AG04449 (cell line): ENCODE measurements around the gene PLK2.

Experiments used
- CTCF ChIA-PET: fragments of 350-600 bp; formaldehyde crosslinking; extraction: SDS; loops from one replicate; lab custom pipeline; 2021; ENCODE audit warnings: antibody characterized with exemption; lab: Yijun Ruan, JAX
- POLR2A ChIA-PET: fragments of 400-600, 350-600 bp; formaldehyde crosslinking; extraction: SDS; loops from one replicate; lab custom pipeline; 2020; ENCODE audit warnings: antibody characterized with exemption, inconsistent platforms; lab: Yijun Ruan, JAX
- DNase-seq: peaks from one replicate; pipeline ENCODE4 v3.0.0-alpha.2; 2010; ENCODE audit warnings: low read depth, low spot score
- H3K4me3 ChIP-seq: 2 replicates; pipeline ENCODE4 v1.5.1; 2011; ENCODE audit warnings: low read depth, mild to moderate bottlenecking, control low read depth, low read length
- TF ChIP-seq, protein P1 (sequence below): IDR thresholded peaks from one replicate; pipeline ENCODE4 v1.5.1; 2011; ENCODE audit warnings: mild to moderate bottlenecking, moderate library complexity, low read length, control low read depth, inconsistent platforms; ENCODE audit not compliant: insufficient read depth; ENCODE audit errors: missing control alignments

PLK2 gene

GRCh38 chr5:58482536-58482935 is 22.6 kb upstream of the PLK2 start:
- ChIA-PET POLR2A (no interaction called here), CTCF (no interaction called here)
- H3K4me3 ChIP-seq = no peak overlapping the region
- TF ChIP-seq, protein P1, sequence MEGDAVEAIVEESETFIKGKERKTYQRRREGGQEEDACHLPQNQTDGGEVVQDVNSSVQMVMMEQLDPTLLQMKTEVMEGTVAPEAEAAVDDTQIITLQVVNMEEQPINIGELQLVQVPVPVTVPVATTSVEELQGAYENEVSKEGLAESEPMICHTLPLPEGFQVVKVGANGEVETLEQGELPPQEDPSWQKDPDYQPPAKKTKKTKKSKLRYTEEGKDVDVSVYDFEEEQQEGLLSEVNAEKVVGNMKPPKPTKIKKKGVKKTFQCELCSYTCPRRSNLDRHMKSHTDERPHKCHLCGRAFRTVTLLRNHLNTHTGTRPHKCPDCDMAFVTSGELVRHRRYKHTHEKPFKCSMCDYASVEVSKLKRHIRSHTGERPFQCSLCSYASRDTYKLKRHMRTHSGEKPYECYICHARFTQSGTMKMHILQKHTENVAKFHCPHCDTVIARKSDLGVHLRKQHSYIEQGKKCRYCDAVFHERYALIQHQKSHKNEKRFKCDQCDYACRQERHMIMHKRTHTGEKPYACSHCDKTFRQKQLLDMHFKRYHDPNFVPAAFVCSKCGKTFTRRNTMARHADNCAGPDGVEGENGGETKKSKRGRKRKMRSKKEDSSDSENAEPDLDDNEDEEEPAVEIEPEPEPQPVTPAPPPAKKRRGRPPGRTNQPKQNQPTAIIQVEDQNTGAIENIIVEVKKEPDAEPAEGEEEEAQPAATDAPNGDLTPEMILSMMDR = no peak
- no peak for DNase-seq

GRCh38 chr5:58481828-58482227 is 21.9 kb upstream of the PLK2 start:
- ChIA-PET POLR2A (no interaction called here), CTCF (no interaction called here)
- TF ChIP-seq, protein P1 = no peak
- no peak overlapping the region for H3K4me3 ChIP-seq
- no peak for DNase-seq

DNA sequence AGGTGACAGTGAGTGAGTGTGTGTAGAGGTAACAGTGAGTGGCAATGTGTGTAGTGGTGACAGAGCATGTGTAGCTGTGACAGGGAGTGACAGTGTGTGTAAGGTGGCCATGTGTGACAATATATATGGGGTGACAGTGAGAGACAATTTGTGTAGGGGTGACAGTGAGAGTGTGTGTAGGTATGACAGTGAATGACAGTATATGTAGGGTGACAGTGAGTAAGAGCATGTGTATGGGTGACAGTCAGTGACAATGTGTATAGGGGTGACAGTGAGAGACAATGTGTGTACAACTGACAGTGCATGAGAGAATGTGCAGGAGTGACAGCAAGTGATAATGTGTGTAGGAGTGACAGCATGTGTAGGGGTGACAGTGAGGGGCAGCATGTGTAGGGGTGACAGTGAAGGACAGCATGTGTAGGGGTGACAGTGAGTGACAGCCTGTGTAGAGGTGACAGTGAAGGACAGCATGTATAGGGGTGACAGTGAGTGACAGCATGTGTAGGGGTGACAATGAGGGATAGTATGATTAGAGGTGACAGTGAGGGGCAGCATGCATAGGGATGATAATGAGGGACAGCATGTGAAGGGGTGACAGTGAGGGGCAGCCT is 21.3 kb upstream of the PLK2 start:
- no peak for DNase-seq
- TF ChIP-seq, protein P1 = no peak
- ChIA-PET POLR2A (no interaction called here), CTCF (no interaction called here)
- H3K4me3 ChIP-seq = no peak overlapping the region

GRCh38 chr5:58477760-58478376 is 18.0 kb upstream of the PLK2 start:
- TF ChIP-seq, protein P1 = no peak
- no peak overlapping the region for H3K4me3 ChIP-seq
- ChIA-PET POLR2A (no interaction called here), CTCF (interaction anchor here (0.6 to 4.2 kb wide), 7 partner anchors 9 to 1096 kb away, joined by 3 to 31 read pairs (median 3); no protein-coding TSS in a partner anchor)
- DNase-seq = no peak

DNA sequence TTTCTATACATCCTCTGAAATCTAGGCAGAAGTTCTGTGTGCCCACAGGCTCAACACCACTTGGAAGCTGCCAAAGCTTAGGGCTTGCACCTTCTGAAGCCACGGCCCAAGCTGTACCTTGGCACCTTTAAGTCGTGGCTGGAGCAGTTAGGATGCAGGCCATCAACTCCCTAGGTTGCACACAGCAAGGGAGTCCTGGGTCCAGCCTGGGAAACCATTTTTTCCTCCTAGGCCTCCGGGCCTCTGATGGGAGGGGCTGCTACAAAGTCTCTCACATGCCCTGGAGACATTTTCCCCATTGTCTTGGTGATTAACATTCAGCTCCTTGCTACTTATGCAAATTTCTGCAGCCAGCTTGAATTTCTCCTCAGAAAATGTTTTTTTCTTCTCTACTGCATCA is 15.5 kb upstream of the PLK2 start:
- no peak for DNase-seq
- CTCF ChIA-PET = no interaction called here
- TF ChIP-seq, protein P1 = no peak
- no peak overlapping the region for H3K4me3 ChIP-seq
- POLR2A ChIA-PET = no interaction called here

GRCh38 chr5:58469896-58470295 is 10.0 kb upstream of the PLK2 start:
- ChIA-PET POLR2A (no interaction called here), CTCF (interaction anchor here (0.7 to 1.3 kb wide), 3 partner anchors 9 to 1239 kb away, joined by 3 to 4 read pairs (median 3); no protein-coding TSS in a partner anchor)
- H3K4me3 ChIP-seq = no peak overlapping the region
- DNase-seq = no peak
- TF ChIP-seq, protein P1 = no peak
